ENCODE measurements around the gene NEGR1.

DNA sequence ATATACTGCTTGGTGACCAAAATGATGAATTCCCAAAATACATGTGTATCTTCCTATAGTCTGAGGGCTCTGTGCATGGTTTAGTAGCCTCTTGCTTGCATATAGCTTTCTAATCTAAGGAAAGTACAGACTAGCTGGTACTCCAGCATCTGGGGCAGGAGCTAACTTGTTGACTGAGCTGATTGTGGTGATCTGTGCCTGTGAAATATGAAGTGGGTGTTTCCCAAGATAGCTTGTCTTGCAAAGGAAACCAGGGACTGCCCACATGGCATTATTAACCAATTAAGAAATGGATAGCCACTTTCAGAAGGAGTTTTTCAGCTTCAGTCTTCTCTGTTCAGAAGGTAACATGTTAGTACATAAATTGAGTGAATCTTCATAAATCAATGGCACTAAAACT, 219.8 kb downstream of the NEGR1 start:
- TF ChIP-seq CTCF (IDR thresholded peaks at IDR 0.05; ENCODE audit: poor library complexity): no peak
- TF ChIP-seq EZH2 (IDR thresholded peaks at IDR 0.05; ENCODE audit: borderline replicate concordance): no peak

Measured in hepatocyte (in vitro differentiated cells).